IMR-90 (cell line): ENCODE data around the gene ANKS4B. TPM values are rescaled to one million over a fixed set of nuclear protein-coding genes. Genes with fewer than 3 reads are reported as not detected.
"Not testable (repeated sequence)": the region's sequence is repeated elsewhere in the genome, so short reads cannot be mapped to it uniquely, and the experiment has no call there.

Source experiments
- ATAC-seq: fragments of 200-7000 bp; cut with Tn5 transposase; 2 replicates; pipeline ENCODE4 v1.9.1; 2020; ENCODE audit warnings: low read depth, mild to moderate bottlenecking, moderate library complexity
- BruUV-seq: library from RNA; stranded (reverse); fragments of 400-500 nt; replicated peaks from 2 replicates; lab custom pipeline; 2021; lab: Mats Ljungman, UMichigan
- CTCF ChIA-PET: fragments of 300-600 bp; formaldehyde crosslinking; extraction: SDS; loops from one replicate; lab custom pipeline; 2021; ENCODE audit warnings: antibody characterized with exemption; lab: Yijun Ruan, JAX
- POLR2A ChIA-PET: fragments of 300-600 bp; sonication (Branson Sonifier 250); formaldehyde crosslinking; loops from one replicate; lab custom pipeline; 2022; ENCODE audit warnings: antibody characterized with exemption; ENCODE audit not compliant: unreplicated experiment; lab: Charles Lee
- DNase-seq: peaks from one replicate; pipeline ENCODE4 v3.0.0; 2013
- H2AFZ ChIP-seq: replicated peaks from 2 replicates; pipeline ENCODE3; 2013; ENCODE audit warnings: low read length, mild to moderate bottlenecking; ENCODE audit not compliant: poor library complexity
- H2AK5ac ChIP-seq: 2 replicates; pipeline ENCODE4 v1.6.1; 2013; ENCODE audit warnings: low read depth, low read length, inconsistent platforms
- H2AK9ac ChIP-seq: replicated peaks from 2 replicates; pipeline ENCODE3; 2013; ENCODE audit warnings: mild to moderate bottlenecking, low read depth, low read length, moderate library complexity; ENCODE audit not compliant: poor library complexity
- H2BK120ac ChIP-seq: 2 replicates; pipeline ENCODE4 v1.6.1; 2013; ENCODE audit warnings: low read depth, low read length, inconsistent platforms
- H2BK15ac ChIP-seq: 3 replicates; pipeline ENCODE4 v1.6.1; 2013; ENCODE audit warnings: low read depth, low read length, inconsistent platforms
- H2BK20ac ChIP-seq: 2 replicates; pipeline ENCODE4 v1.6.1; 2013; ENCODE audit warnings: low read depth, mild to moderate bottlenecking, inconsistent platforms, low read length, moderate library complexity
- H2BK5ac ChIP-seq: 2 replicates; pipeline ENCODE4 v1.6.1; 2013; ENCODE audit warnings: mild to moderate bottlenecking, low read depth, low read length, inconsistent platforms; ENCODE audit not compliant: poor library complexity, severe bottlenecking
- H3K14ac ChIP-seq: replicated peaks from 2 replicates; pipeline ENCODE4 v1.6.1; 2013; ENCODE audit warnings: low read depth, low read length, inconsistent platforms
- H3K18ac ChIP-seq: 2 replicates; pipeline ENCODE4 v1.6.1; 2013; ENCODE audit warnings: low read depth, low read length, control low read depth
- H3K23ac ChIP-seq: 2 replicates; pipeline ENCODE4 v1.6.1; 2013; ENCODE audit warnings: low read depth, low read length, inconsistent platforms
- H3K27ac ChIP-seq: 2 replicates; pipeline ENCODE4 v1.5.1; 2013; ENCODE audit warnings: mild to moderate bottlenecking, control low read depth, low read length; ENCODE audit not compliant: insufficient read depth
- H3K27me3 ChIP-seq: 2 replicates; pipeline ENCODE4 v1.6.1; 2013; ENCODE audit warnings: low read length; ENCODE audit not compliant: control insufficient read depth, insufficient read depth
- H3K36me3 ChIP-seq: 2 replicates; pipeline ENCODE4 v1.6.1; 2013; ENCODE audit warnings: low read length, mixed read lengths; ENCODE audit not compliant: control insufficient read depth, insufficient read depth
- H3K4ac ChIP-seq: 2 replicates; pipeline ENCODE4 v1.6.1; 2013; ENCODE audit warnings: low read depth, low read length, inconsistent platforms
- H3K4me1 ChIP-seq: 2 replicates; pipeline ENCODE4 v1.6.1; 2013; ENCODE audit warnings: low read length, mixed read lengths; ENCODE audit not compliant: control insufficient read depth, insufficient read depth
- H3K4me2 ChIP-seq: 2 replicates; pipeline ENCODE4 v1.6.1; 2013; ENCODE audit warnings: low read depth, mild to moderate bottlenecking, control low read depth, low read length, moderate library complexity
- H3K4me3 ChIP-seq: 2 replicates; pipeline ENCODE4 v1.5.1; 2013; ENCODE audit warnings: low read depth, mild to moderate bottlenecking, control low read depth, low read length, moderate library complexity; ENCODE audit not compliant: insufficient read depth
- H3K56ac ChIP-seq: 2 replicates; pipeline ENCODE4 v1.6.1; 2013; ENCODE audit warnings: low read length, inconsistent platforms; ENCODE audit not compliant: insufficient read depth; ENCODE audit errors: extremely low read depth
- H3K79me1 ChIP-seq, 2 experiments: 2 replicates each; pipeline ENCODE4 v1.6.1; 2013; ENCODE audit warnings: low read length in 2 of 2, inconsistent platforms in 1 of 2, low read depth in 1 of 2
- H3K9ac ChIP-seq: 2 replicates; pipeline ENCODE4 v1.6.1; 2013; ENCODE audit warnings: low read depth, low read length, control low read depth
- H3K9me1 ChIP-seq: 2 replicates; pipeline ENCODE4 v1.6.1; 2013; ENCODE audit warnings: low read length, inconsistent platforms; ENCODE audit not compliant: insufficient read depth
- H3K9me3 ChIP-seq: 2 replicates; pipeline ENCODE4 v1.6.1; 2013; ENCODE audit warnings: low read length; ENCODE audit not compliant: control insufficient read depth, insufficient read depth
- H4K20me1 ChIP-seq: 2 replicates; pipeline ENCODE4 v1.6.1; 2013; ENCODE audit warnings: low read length, inconsistent platforms; ENCODE audit not compliant: insufficient read depth
- H4K5ac ChIP-seq: 2 replicates; pipeline ENCODE4 v1.6.1; 2013; ENCODE audit warnings: mild to moderate bottlenecking, low read depth, low read length, control low read depth
- H4K8ac ChIP-seq, 2 experiments: 2 replicates each; pipeline ENCODE4 v1.6.1; 2013; ENCODE audit warnings: low read depth in 2 of 2, low read length in 2 of 2, control low read depth in 1 of 2, inconsistent platforms in 1 of 2
- H4K91ac ChIP-seq: 2 replicates; pipeline ENCODE4 v1.6.1; 2013; ENCODE audit warnings: low read depth, low read length, inconsistent platforms; ENCODE audit not compliant: insufficient read depth
- WGBS, 2 experiments: methylation state at CpG; one replicate each; pipeline versions ENCODE4 v1.1.5 to v1.1.7; 2013; ENCODE audit warnings: missing lambda C conversion rate in 2 of 2; ENCODE audit not compliant: insufficient read length in 1 of 2; ENCODE audit errors: extremely low coverage in 2 of 2; 5-methylcytosine and 5-hydroxymethylcytosine counted together
- dilution Hi-C: fragments of 300-500 bp; cut with HindIII; formaldehyde crosslinking; loops from one replicate; pipeline ENCODE4 v1.14.3; 2018; ENCODE audit warnings: low sequenced_read_pairs; ENCODE audit not compliant: unreplicated experiment
- in situ Hi-C: fragments of 300-500 bp; cut with MboI; formaldehyde crosslinking; loops from 3 replicates; pipeline ENCODE4 v1.14.3; 2019; ENCODE audit warnings: low sequenced_read_pairs, inconsistent platforms, mixed read lengths
- intact Hi-C: fragments of 100-400 bp; cut with micrococcal nuclease; formaldehyde crosslinking; loops from 2 replicates; pipeline ENCODE4 v1.10.0; 2022
- polyA plus RNA-seq, 3 experiments: library from polyadenylated mRNA; depleted of rRNA; stranded (reverse); fragments of >200 nt; gene quantifications; 2 replicates each; pipeline ENCODE4 v1.2.3, GENCODE V29; 2012; ENCODE audit warnings: low replicate concordance in 1 of 3
- total RNA-seq: library from RNA; depleted of rRNA; stranded (reverse); fragments of >200 nt; gene quantifications from 2 replicates; pipeline ENCODE4 v1.2.3, GENCODE V29; 2012

The ANKS4B gene
- total and polyA plus RNA-seq, 2 of the 4 experiments (the other 2 are of a cell fraction) = not detected

GRCh38 chr16:21289789-21290188 is 56.3 kb downstream of the ANKS4B start:
- H3K18ac ChIP-seq, H2BK120ac ChIP-seq, H3K79me1 ChIP-seq, H2BK15ac ChIP-seq, H2BK20ac ChIP-seq, H3K56ac ChIP-seq, DNase-seq, H2AK5ac ChIP-seq, H3K36me3 ChIP-seq, ATAC-seq, CTCF ChIA-PET, H4K20me1 ChIP-seq, H3K14ac ChIP-seq, POLR2A ChIA-PET, H2AK9ac ChIP-seq, H3K9me3 ChIP-seq, H3K4me3 ChIP-seq, H2BK5ac ChIP-seq, H3K9me1 ChIP-seq, H3K4ac ChIP-seq, H3K23ac ChIP-seq, H3K27ac ChIP-seq, BruUV-seq, H3K4me1 ChIP-seq, H3K4me2 ChIP-seq, dilution Hi-C loops, H4K5ac ChIP-seq, H4K91ac ChIP-seq, H3K9ac ChIP-seq, H2AFZ ChIP-seq, in situ Hi-C loops, H4K8ac ChIP-seq: not testable (repeated sequence)
- H3K27me3 ChIP-seq = peaks cover 17% of the 10 kb centered on the region
- intact Hi-C loops = loop anchor here (10.0 kb wide), 1 partner anchor 1405 kb away; no protein-coding TSS in a partner anchor
- WGBS, 2 experiments = 100% methylated on average over 1 of the region's 3 CpGs; no CpG with 5 or more reads in 1 of the 2 experiments
